ENCODE results near the gene SRRM3.

Gene SRRM3

DNA sequence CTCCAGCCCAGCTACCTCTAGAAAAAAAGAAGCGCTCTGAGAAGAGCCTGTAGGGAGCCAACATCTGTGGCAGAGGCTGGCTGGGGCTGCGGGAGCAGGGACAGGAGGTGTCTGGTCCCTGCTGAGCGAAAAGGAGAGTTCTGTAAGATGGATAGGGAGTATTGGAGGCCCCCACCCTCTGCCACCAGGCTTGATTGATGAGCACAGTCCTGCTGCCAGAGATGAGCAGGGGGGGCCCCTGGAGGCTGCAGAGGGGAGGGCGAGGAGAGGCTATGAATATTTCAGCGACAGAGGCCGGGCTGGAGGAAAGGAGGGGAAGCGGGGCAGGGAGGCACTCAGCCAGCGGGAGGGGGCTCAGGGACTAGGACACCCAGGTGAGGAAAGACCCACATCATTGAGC lies 56.3 kb downstream of the SRRM3 start:
- TF ChIP-seq, protein P1, sequence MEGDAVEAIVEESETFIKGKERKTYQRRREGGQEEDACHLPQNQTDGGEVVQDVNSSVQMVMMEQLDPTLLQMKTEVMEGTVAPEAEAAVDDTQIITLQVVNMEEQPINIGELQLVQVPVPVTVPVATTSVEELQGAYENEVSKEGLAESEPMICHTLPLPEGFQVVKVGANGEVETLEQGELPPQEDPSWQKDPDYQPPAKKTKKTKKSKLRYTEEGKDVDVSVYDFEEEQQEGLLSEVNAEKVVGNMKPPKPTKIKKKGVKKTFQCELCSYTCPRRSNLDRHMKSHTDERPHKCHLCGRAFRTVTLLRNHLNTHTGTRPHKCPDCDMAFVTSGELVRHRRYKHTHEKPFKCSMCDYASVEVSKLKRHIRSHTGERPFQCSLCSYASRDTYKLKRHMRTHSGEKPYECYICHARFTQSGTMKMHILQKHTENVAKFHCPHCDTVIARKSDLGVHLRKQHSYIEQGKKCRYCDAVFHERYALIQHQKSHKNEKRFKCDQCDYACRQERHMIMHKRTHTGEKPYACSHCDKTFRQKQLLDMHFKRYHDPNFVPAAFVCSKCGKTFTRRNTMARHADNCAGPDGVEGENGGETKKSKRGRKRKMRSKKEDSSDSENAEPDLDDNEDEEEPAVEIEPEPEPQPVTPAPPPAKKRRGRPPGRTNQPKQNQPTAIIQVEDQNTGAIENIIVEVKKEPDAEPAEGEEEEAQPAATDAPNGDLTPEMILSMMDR (IDR thresholded peaks at IDR 0.05; ENCODE audit: low read depth, low read length, missing control alignments), result no peak
- DNase-seq (ENCODE audit: extremely low read depth, low read depth), result no peak
- H3K4me3 ChIP-seq (replicated peaks; ENCODE audit: low read depth, low read length), result no peak overlapping the region

DNA sequence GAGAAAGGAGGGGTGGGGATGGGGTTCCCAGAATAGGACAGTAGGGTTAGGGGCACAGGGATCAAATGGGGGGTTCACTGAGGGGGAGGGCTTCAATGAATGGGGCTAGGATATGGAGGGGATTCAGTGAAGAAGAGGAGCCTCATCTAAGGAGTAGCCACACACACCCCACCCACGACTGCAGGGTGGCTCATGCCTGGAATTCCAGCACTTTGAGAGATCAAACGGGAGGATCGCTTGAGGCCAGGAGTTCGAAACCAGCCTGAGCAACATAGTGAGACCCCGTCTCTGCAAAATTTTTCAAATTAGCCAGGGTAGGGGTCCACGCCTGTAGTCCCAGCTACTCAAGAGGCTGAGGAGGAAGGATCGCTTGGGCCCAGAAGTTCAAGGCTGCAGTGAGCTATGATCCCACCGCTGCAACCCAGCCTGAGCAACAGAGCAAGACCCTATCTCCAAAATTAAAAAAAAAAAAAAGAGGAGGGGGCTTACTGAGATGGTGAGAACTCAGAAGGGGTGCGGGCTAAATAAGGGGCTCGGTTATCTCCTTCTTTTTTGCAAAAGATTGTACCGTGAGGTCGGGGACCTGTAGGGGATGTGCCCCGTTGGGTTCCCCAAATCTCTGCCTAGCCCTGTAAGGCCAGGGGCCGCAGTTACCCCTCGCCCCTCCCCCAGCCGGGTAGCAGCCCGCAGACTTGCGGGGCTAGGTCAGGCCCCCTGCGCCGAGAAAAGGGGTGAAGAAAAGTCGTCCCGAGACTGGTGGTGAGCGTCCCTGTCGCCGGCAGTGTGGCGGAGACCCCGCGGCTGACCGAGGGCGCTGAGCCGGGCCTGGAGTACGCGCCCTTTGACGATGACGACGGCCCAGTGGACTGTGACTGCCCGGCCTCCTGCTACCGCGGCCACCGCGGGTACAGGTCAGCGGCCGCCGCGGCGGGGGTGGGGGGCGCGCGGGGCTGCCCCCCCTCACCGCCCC lies 57.7 kb downstream of the SRRM3 start:
- DNase-seq (ENCODE audit: extremely low read depth, low read depth), result no peak
- no peak overlapping the region for H3K4me3 ChIP-seq (replicated peaks; ENCODE audit: low read depth, low read length)
- TF ChIP-seq, protein P1 (IDR thresholded peaks at IDR 0.05; ENCODE audit: low read depth, low read length, missing control alignments), result no peak

DNA sequence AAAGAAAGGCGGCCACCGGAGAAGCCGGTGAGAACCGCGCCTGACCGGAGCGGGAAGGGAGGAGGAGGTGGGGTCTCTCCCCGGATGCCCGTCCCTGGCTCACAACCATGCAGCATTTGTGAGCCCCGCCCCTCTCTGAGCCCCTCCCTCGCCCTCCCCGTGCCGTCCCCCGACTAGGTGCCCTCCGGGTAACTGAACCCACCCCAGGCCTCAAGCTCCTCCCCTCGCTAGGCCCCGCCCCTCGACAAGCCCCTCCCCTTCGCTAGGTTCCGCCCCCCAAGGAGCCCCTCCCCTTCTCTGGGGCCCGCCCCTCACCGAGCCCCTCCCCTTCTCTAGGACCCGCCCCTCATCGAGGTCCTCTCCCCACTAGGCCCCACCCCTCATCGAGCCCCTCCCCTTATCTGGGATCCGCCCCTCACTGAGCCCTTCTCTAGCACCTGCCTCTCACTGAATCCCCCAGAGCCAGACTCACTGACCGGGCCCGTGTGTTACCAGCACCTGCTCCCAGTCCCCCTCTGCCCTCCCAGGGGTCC lies 58.5 kb downstream of the SRRM3 start:
- TF ChIP-seq, protein P1 (IDR thresholded peaks at IDR 0.05; ENCODE audit: low read depth, low read length, missing control alignments), result no peak
- no peak overlapping the region for H3K4me3 ChIP-seq (replicated peaks; ENCODE audit: low read depth, low read length)
- no peak for DNase-seq (ENCODE audit: extremely low read depth, low read depth)

DNA sequence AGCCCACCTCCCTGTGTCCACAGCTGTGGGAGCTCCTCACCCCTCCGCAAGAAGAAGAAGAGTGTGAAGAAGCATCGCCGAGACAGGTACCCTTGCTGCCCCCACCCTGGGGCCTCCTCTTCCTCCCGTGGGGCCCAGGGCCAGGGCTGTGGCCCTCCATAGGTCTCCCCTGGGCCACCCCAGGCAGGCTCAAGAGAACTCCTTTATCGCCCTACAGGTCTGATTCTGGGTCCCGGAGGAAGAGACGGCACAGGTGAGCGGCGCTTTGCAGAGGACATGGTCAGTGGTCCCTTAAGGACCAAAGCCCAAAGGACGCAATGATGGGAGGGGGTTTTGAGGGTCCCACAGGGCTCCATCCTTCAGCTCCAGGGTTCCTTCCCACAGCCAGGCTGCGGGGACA lies 59.6 kb downstream of the SRRM3 start:
- TF ChIP-seq, protein P1 (IDR thresholded peaks at IDR 0.05; ENCODE audit: low read depth, low read length, missing control alignments), result no peak
- no peak for DNase-seq (ENCODE audit: extremely low read depth, low read depth)
- H3K4me3 ChIP-seq (replicated peaks; ENCODE audit: low read depth, low read length), result no peak overlapping the region

DNA sequence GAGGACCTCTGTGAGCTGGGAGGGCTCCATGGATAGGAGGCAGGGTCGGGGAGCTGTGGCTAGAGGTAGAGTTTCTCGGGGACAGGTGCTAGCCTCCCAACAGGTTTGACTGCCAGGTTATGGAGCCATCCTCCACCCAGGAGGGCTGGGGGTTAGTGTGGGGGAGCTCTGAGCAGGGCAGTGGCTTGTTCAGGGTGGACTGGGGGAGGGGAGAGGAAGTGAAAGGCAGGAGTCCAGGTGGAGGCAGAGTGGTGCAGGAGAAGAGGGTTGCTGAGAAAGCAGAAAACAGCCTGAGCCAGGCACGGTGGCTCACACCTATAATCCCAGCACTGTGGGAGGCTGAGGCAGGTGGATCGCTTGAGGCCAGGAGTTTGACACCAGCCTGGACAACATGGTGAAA lies 60.2 kb downstream of the SRRM3 start:
- no peak for DNase-seq (ENCODE audit: extremely low read depth, low read depth)
- TF ChIP-seq, protein P1 (IDR thresholded peaks at IDR 0.05; ENCODE audit: low read depth, low read length, missing control alignments), result no peak
- no peak overlapping the region for H3K4me3 ChIP-seq (replicated peaks; ENCODE audit: low read depth, low read length)

DNA sequence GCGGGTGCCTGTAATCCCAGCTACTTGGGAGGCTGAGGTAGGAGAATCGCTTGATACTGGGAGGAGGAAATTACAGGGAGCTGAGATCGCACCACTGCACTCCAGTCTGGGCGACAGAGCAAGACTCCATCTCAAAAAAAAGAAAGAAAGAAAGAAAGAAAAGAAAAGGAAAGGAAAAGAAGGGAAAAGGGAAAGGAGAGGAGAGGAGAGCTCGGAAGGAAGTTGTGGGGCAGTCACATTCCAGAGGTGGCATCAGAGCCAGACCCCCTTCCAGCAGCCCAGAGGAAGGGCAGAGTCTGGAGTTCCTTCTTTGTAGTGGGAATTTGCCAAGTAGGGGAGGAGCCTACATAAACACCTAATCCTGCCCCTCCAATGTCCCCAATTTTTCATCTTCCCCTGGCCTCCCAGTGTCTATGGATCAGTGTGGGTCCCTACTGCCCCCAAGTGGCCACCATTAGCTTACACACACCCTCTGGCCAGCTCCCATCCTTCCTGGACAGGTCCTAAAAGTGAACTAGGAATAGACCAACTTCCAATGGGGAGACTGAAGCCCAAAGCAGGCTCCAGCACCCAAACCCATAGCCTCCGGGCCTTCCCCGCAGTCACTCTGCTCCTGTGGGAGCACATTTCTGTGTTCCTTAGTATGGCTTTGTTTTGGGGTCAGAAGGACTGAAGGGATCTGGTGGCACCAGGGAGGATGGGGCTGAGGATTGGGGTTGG lies 61.1 kb downstream of the SRRM3 start:
- no peak overlapping the region for H3K4me3 ChIP-seq (replicated peaks; ENCODE audit: low read depth, low read length)
- TF ChIP-seq, protein P1 (IDR thresholded peaks at IDR 0.05; ENCODE audit: low read depth, low read length, missing control alignments), result peak; percentile 86
- peak; percentile 51 for DNase-seq (ENCODE audit: extremely low read depth, low read depth)
